SU-DHL-6 (cell line): Measurements from ENCODE around the gene TMEM116.

Source experiments
- H2AFZ ChIP-seq: fragments of 200-600 bp; sonication (generic); 2 replicates; pipeline ENCODE4 v1.6.1; 2014; ENCODE audit warnings: low read depth, mild to moderate bottlenecking, moderate library complexity, mixed read lengths, antibody characterized with exemption, low read length; ENCODE audit not compliant: severe bottlenecking
- H3F3A ChIP-seq: fragments of 200-600 bp; shearing (Covaris generic); 2 replicates; pipeline ENCODE4 v1.6.0; 2016; ENCODE audit warnings: antibody characterized with exemption, mild to moderate bottlenecking; ENCODE audit not compliant: insufficient read depth
- H3K27ac ChIP-seq: fragments of 200-600 bp; sonication (generic); 2 replicates; pipeline ENCODE4 v1.5.1; 2016; ENCODE audit warnings: low read depth, mild to moderate bottlenecking, low read length, moderate library complexity, mixed read lengths
- H3K27me3 ChIP-seq: fragments of 200-600 bp; sonication (generic), shearing (Covaris generic); 2 replicates; pipeline ENCODE4 v1.6.0; 2014; ENCODE audit warnings: mild to moderate bottlenecking, low read length
- H3K36me3 ChIP-seq: fragments of 200-600 bp; sonication (generic); 2 replicates; pipeline ENCODE4 v1.6.1; 2014; ENCODE audit warnings: mild to moderate bottlenecking, low read length, mixed read lengths
- H3K4me2 ChIP-seq: fragments of 300-600, 200-600 bp; shearing (Covaris generic), sonication (generic); 2 replicates; pipeline ENCODE4 v1.6.0; 2014; ENCODE audit warnings: low read length, low read depth, mild to moderate bottlenecking; ENCODE audit not compliant: poor library complexity, severe bottlenecking
- H3K4me3 ChIP-seq: fragments of 200-600 bp; sonication (generic); 2 replicates; pipeline ENCODE4 v1.5.1; 2014; ENCODE audit warnings: antibody characterized with exemption, low read length, mild to moderate bottlenecking, mixed read lengths; ENCODE audit not compliant: insufficient read depth, poor library complexity, severe bottlenecking
- H3K79me2 ChIP-seq: fragments of 200-600 bp; sonication (generic); 2 replicates; pipeline ENCODE4 v1.6.1; 2014; ENCODE audit warnings: mild to moderate bottlenecking, low read length, moderate library complexity; ENCODE audit not compliant: insufficient read depth
- H3K9ac ChIP-seq: fragments of 200-600 bp; sonication (generic); 2 replicates; pipeline ENCODE4 v1.7.0; 2014; ENCODE audit warnings: mild to moderate bottlenecking, low read length
- H3K9me2 ChIP-seq: fragments of 200-600 bp; sonication (generic); replicated peaks from 2 replicates; pipeline ENCODE4 v1.6.1; 2014; ENCODE audit warnings: low read length; ENCODE audit not compliant: insufficient read depth
- H3K9me3 ChIP-seq: fragments of 200-600 bp; sonication (generic); 2 replicates; pipeline ENCODE4 v1.6.1; 2014; ENCODE audit warnings: low read length, mixed read lengths; ENCODE audit not compliant: insufficient read depth
- H4K20me1 ChIP-seq: fragments of 200-600 bp; sonication (generic); 2 replicates; pipeline ENCODE4 v1.6.1; 2014; ENCODE audit warnings: low read depth, mild to moderate bottlenecking, antibody characterized with exemption, low read length, moderate library complexity, mixed read lengths
- EZH2phosphoT487 ChIP-seq: fragments of 200-600 bp; sonication (generic), shearing (Covaris generic); conservative IDR thresholded peaks from 2 replicates; pipeline ENCODE4 v1.6.1; 2018; ENCODE audit warnings: mild to moderate bottlenecking, antibody characterized with exemption, low read length, moderate library complexity, mixed read lengths
- TF ChIP-seq, protein P1 (sequence below): fragments of 200-600 bp; sonication (generic); IDR thresholded peaks from one replicate; pipeline ENCODE4 v1.5.1; 2017; ENCODE audit warnings: antibody characterized with exemption, mild to moderate bottlenecking, low read length, moderate library complexity; ENCODE audit not compliant: insufficient read depth, poor library complexity, severe bottlenecking

The TMEM116 gene

DNA sequence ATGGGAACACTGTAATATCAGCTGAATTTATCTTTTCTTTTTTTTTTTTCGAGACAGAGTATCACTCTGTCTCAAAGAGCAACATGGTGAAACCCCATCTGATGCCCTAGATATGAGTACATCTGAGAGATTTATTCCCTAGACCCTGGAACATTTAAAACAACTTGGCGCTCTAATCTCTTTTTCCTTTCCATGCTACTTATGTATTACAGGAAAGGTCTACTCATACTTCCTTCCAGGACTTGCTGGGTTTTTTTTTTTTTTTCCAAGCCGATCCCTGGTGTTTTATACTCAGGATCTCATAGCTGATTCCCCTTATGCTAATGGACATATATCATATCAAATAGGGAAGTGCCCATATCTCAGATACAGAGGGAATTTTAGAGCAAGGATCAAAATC lies 87.8 kb downstream of the TMEM116 start:
- Histone ChIP-seq H3K9me2 (no peaks in the 10 kb centered on the region), H2AFZ (no peak overlapping the region), H3K27me3 (no peaks in the 10 kb centered on the region), H3F3A (no peaks in the 10 kb centered on the region), H3K27ac (no peak overlapping the region), H4K20me1 (no peaks in the 10 kb centered on the region), H3K36me3 (no peaks in the 10 kb centered on the region), H3K9me3 (no peaks in the 10 kb centered on the region), H3K79me2 (no peaks in the 10 kb centered on the region), H3K4me2 (no peak overlapping the region), H3K4me3 (no peak overlapping the region), H3K9ac (no peak overlapping the region)
- TF ChIP-seq EZH2phosphoT487 = no peak
- TF ChIP-seq, protein P1, sequence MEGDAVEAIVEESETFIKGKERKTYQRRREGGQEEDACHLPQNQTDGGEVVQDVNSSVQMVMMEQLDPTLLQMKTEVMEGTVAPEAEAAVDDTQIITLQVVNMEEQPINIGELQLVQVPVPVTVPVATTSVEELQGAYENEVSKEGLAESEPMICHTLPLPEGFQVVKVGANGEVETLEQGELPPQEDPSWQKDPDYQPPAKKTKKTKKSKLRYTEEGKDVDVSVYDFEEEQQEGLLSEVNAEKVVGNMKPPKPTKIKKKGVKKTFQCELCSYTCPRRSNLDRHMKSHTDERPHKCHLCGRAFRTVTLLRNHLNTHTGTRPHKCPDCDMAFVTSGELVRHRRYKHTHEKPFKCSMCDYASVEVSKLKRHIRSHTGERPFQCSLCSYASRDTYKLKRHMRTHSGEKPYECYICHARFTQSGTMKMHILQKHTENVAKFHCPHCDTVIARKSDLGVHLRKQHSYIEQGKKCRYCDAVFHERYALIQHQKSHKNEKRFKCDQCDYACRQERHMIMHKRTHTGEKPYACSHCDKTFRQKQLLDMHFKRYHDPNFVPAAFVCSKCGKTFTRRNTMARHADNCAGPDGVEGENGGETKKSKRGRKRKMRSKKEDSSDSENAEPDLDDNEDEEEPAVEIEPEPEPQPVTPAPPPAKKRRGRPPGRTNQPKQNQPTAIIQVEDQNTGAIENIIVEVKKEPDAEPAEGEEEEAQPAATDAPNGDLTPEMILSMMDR = no peak

DNA sequence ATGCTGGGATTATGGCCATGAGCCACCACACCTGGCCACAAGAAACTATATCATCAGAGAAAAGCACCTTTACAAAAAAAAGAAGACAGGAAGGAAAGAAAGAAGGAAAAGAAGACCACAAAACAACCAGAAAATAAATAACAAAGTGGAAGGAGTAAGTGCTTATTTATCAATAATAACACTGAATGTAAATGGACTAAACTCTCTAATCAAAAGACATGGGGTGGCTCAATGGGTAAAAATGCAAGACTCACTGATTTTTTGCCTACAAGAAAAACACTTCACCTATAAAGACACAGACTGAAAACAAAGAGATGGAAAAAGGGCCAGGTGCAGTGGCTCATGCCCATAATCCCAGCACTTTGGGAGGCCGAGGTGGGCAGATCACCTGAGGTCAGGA lies 105.2 kb downstream of the TMEM116 start:
- H3K4me3 ChIP-seq = no peak overlapping the region
- TF ChIP-seq, protein P1 = no peak
- no peak for TF ChIP-seq EZH2phosphoT487
- H4K20me1 ChIP-seq = no peaks in the 10 kb centered on the region
- H3K36me3 ChIP-seq = no peaks in the 10 kb centered on the region; the same call in 1 of the 2 replicates
- no peaks in the 10 kb centered on the region; the same call in 1 of the 2 replicates for H3F3A ChIP-seq
- no peaks in the 10 kb centered on the region for H3K27me3 ChIP-seq
- no peak overlapping the region for H3K27ac ChIP-seq
- no peak overlapping the region for H3K4me2 ChIP-seq
- H3K9me2 ChIP-seq = no peaks in the 10 kb centered on the region
- H2AFZ ChIP-seq = no peak overlapping the region
- no peak overlapping the region for H3K9ac ChIP-seq
- no peaks in the 10 kb centered on the region for H3K79me2 ChIP-seq
- no peaks in the 10 kb centered on the region for H3K9me3 ChIP-seq

DNA sequence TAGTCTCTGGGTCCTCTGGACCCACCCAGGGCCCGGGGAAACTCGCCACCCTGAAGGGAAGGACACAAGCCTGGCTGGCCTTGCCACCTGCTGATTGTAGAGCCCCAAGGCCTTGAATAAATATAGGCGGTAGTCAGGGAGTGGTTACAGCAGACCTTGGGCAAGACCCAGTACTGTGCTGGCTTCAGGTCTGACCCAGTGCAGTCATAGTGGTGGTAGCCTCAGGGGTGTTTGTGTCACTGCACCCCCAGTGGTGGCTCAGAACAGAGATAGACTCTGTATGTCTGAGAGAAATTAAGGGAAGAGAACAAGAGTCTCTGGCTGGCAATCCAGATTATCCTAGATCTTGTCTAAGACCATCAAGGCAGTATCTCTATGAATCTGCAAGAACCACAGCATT lies 107.5 kb downstream of the TMEM116 start:
- Histone ChIP-seq H3K36me3 (no peaks in the 10 kb centered on the region; the same call in 1 of the 2 replicates), H3K9ac (no peak overlapping the region)

More for the DNA sequence above, 107.5 kb downstream of the TMEM116 start:
- Histone ChIP-seq H3K79me2 (no peaks in the 10 kb centered on the region), H3K27me3 (no peaks in the 10 kb centered on the region), H3K4me2 (no peak overlapping the region), H3K9me2 (no peaks in the 10 kb centered on the region), H2AFZ (no peak overlapping the region), H3K4me3 (no peak overlapping the region), H3F3A (0 out of 2 replicates have a peak, but pooled peaks cover 3% of the 10 kb centered on the region), H3K9me3 (no peaks in the 10 kb centered on the region), H4K20me1 (no peaks in the 10 kb centered on the region), H3K27ac (no peak overlapping the region)
- TF ChIP-seq, protein P1 = no peak
- no peak for TF ChIP-seq EZH2phosphoT487
